HL-60/S4 treated with phorbol 12-myristate 13-acetate at 8.2 ng/mL for 4 days and 3 days (cell line): Measurements from ENCODE around the gene GRIK2.

Source experiments
- in situ Hi-C: fragments of 300-500 bp; cut with MboI; formaldehyde crosslinking; loops from 2 replicates; pipeline ENCODE4 v1.15.0; 2022; ENCODE audit warnings: low sequenced_read_pairs

The GRIK2 gene

DNA sequence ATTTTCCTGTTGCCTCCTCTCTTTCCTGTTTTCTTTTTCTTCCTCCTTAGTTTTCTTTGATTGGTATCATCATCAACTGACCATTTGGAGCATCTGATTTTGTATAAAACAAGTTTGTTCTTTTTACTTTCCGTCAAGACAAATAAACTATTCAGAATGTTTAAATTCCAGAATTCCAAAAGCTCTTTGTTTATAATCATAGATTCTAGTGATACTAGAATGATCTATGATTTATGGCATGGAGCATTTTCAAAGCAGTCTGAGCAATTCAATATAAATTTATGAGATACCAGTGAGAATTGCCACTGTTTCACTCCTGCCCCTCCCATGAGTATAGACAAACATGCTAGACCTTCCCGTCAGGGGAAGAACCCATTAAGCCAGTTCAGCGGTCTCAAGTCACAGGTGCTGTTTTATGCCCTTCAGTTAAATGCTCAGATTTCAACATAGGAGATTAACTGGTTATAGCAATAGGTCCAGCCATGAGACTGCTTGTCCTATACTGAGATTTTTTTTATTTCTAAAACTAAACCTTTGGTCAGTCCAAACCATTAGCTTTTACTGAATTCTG is 60.7 kb downstream of the GRIK2 start:
- in situ Hi-C loops, result no loop called here

DNA sequence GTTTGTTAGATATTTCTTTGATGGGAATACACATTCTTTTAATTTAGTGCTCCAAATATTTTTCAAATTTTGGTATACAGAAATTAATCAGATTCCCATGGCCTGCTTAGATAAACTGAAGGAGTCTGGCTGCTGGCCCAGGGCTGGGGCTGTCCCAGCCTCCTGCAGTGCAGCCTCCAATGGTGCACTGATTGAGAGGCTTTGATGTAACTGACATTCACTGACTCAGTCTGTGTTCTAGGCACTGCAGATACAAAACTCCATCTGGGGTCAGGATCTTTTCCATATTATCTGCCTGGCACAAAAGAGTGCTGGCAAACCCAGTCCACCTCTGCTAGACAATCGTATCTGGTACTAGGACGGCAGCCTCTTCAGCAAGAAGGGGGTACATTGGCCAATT is 64.8 kb downstream of the GRIK2 start:
- in situ Hi-C loops, result no loop called here

DNA sequence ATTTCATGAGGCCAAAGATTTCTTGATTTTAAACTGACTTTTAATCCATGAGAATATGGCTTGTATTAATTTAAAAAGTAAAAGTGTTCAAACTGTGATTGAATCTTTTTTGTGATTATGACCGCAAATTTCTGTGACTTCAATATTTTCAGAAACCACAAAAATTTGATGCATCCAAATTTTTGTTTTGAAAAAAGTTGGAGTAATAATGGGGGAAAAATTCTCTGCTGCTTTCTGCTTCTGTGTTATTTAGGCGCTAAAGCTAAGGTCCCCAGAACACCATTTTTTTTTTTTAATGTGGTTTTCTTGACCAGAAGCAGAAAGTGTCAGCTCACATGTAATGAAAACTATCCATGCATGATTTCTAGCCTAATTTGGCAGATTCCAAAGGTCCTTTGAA is 65.3 kb downstream of the GRIK2 start:
- in situ Hi-C loops, result no loop called here

DNA sequence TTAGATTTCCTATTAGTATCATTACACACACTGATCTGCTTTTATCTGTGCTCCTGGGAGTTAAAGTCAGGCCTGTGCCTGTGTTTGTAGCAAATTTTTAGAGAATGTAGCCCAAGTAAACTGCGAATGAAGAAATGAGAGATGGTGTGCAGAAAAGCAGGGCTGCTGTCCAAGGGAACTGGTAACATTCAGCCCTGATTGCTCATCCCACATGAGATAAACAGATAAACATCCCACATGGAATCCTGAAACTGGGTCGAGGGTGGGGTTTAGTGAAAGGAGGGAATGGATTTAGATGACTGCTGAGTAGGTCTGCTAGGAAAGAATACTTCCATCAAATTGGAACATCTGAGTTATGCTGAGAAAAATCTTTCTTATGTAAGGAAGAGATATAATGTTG is 69.1 kb downstream of the GRIK2 start:
- in situ Hi-C loops, result no loop called here

DNA sequence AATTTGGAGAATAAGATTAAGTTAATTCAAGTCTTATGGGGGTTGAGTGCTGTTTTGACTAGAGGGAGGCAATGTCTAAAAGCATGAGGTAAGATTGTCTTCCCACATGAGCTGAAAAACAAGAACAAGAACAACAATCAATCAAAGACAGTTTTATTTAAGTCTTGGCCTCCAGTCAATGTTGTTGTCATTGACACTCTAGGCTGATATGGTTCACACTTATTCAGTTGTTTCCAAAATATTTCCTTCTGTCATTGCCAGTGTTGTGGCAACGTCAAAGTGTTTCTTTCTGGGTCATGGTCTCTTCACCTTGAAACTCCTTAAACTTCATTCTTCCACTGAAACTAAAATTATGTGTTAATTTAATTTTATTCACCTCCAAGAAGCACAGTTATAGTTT is 72.4 kb downstream of the GRIK2 start:
- in situ Hi-C loops, result no loop called here

DNA sequence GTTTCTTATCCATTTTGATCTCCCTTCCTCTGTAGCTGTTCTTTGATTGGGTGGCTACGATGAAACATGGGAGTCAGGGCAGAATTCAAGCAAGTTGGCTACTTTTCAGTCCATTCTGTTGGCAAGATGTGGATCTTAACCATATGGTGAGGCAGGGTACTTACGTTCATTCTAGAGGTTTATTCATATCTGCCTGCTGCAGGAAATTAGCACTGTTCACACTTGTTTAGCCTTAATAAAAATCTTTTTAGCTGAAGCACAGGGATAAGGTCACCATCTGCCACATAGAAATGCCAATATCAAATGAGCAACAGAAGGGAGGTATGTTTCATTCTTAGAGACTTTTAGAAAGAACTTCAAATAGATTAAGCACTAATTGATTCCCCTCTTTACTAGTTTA is 83.9 kb downstream of the GRIK2 start:
- in situ Hi-C loops, result no loop called here

DNA sequence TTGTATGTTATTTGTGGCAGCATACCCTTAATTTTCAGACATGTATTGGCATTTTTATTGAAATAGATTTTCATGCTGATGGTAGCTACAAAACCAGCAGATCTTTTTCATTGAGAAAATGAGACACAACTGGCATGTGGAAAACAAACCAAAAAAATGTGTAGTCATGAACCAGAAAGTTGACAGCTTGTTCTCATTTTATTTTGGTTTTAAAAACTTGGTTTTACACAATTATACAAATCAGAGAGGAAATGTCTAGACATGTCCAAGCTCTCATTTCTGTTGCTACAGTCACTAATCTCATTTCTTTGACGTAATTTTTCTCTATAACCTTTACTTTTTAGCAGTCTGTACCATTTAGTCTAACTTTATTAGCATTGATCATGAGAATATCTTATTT is 85.4 kb downstream of the GRIK2 start:
- in situ Hi-C loops, result no loop called here

DNA sequence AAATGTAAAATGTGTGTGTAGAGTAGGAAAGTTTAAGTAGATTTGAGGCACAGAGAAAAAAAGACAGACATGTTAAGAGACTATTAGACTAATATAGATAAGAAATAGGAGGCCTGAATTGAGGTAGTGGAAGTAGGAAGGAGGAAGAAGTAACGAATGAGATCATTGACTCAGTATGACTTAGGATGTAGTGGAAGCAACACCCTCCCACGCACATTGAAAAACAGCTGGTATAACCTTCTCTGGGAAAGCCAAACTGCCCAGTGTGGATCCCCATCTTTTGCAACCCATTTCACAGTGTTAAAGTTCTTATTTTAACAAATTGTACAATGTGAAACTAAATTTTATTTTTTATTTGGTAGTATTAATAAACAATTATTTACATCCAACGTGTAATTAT is 89.1 kb downstream of the GRIK2 start:
- in situ Hi-C loops, result no loop called here

DNA sequence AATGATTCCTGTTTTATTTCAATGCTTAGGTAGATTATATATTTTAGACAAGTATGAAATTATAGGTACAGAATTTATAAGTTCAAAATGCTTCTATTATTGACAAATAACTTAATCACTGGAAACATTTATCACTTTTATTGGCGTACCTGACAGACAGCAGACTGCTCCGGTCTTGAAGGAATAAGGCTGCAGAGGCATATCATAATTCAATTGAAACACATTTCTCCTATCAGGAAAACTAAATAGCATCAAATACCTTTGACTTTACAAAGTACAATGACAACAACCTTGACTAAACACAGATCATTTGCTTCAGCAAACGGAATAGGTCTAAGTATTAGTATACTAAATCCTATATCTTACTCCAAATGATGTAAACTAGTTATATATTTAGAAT is 91.3 kb downstream of the GRIK2 start:
- in situ Hi-C loops, result no loop called here

DNA sequence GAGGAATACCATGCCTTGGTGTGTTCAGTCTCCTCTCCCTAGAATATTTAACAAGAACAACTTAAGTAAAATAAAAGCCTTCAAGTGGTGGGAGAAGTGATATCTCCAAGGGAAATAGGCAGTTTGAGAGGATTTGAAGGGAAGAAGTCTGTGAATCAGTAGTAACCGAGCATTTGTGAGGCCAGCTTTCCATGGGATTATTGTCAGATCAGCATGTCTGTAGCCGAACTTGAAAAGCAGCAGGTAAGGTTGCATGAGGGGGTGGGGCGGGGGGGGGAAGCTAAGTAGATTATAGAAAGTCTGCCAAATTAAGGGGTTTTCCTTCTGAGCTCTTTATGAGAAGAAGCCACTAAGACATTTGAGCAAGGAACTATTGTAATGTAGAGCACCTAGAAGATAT is 92.6 kb downstream of the GRIK2 start:
- in situ Hi-C loops, result no loop called here

DNA sequence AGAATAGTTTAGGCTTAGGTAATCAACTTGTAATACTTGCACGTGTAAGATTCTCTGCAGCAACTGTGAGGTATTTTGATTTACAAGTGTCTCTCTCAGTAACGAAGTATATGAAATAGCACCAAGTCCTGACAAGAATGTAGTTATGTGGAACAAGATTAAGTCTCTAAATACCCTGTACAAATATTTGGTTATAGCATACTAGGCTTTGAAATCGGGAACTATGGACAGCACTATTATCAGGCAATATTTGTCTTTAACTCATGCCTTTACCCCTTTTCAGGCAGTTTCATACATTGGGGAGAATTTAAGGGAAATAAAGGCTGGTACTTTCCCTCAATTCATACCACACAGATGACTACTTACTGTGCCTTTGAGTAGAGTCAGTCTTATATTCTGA is 93.2 kb downstream of the GRIK2 start:
- in situ Hi-C loops, result no loop called here

DNA sequence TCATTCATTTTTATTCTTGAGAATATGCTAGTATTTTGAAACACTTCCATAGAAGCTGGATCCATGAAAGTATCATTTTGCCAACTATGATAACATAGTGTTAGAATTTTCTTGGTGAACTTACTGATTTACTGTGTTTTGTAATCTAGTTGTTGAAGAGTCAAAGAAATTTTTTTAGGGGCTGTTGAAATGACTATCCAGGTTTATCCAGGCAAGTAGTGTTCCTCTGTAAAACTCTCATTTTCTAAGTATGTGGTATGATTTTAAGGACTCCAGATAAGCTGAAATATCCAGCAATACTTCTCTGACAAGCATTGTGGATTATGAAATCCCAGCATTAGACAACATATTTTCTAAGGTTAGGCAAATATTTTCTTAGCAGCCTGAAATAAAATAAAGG is 95.9 kb downstream of the GRIK2 start:
- in situ Hi-C loops, result no loop called here

DNA sequence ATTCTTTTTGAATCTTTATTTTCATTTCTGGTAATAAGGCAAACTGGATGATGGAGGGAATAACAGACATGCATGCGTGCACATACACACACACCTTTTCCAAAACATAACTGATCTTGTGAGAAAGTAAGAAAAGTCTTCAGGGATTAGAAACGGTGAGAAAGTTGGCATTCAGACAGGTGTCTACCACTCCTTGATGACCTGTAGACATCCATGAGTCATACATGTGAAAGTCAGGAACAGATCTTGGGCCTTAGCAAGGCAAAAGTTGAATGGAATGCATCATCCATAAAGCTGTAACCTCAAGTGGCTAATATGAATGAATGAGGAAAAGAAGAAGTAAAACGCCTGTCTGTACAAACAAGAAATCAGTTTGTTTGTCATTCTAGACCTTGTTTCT is 97.3 kb downstream of the GRIK2 start:
- in situ Hi-C loops, result no loop called here

DNA sequence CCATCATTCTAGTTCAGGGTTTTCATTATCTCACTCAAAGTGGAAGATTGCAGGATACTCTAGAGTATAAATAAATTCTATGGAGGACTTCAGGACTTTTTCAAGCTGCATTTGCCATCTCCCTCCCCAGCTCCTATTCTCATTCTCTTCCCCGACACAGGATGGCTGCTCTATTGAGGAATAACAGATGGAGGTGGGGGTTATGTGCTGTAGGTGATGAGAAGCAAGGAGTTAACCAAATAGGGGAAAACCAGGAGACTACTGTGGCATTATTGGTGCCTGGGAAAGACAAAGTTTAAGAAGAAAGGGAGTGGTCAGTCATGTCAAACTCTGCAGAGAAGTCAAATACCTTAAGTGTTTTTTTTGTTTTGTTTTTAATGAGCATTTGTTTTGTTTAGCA is 109.3 kb downstream of the GRIK2 start:
- in situ Hi-C loops, result no loop called here

DNA sequence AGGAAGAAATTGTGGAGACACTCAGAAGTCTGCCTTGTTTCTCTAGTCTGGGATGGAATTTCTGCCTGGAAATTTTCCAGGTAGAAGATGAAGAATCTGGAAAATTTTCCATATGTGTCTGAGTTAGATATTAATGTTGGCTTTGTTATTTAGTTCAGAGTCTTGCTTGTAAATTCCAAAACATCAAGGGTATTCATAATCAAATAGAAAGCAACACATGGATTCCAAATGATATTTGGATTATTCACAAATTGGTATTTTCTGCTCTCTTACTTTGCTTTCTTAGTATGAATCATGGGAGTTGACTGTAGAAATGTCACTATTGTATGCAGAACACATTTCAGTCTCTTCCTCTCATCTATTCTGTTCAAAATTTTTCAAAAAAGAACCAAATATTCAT is 116.0 kb downstream of the GRIK2 start:
- in situ Hi-C loops, result no loop called here

DNA sequence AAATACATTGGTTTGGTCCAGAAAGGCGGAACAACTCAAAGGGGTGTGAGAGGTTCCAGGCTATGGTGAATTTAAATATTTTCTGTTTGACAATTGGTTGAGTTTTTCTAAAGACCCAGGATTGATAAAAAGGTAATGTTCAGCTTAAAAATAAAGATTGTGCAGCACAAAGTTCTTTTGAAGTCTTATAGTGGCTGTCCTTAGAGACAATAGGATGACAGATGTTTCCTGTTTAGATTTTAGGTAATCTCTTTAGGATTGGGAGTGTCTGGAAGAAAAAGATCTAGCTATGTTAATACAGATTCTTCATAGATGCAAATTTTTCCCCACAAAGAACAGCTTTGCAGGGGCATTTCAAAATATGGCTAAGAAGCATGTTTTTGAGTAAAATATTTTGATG is 119.7 kb downstream of the GRIK2 start:
- in situ Hi-C loops, result no loop called here

DNA sequence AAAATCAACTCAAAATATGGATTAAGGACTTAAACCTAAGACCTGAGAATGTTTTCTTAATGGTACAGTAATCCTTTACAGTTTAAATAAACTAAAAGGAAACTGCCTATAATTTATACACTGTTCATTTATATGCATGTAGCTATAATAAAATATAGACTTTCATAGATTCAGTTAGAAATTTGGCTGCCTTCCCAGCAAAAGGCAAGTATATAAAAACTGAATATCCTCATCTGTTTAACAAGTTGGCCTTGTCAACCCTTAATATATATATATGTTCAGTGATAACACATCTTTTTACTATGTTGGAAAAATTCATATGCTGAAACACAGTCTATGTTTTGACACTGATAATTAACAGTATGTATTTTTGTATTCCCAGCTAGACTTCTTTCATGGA is 123.1 kb downstream of the GRIK2 start:
- in situ Hi-C loops, result no loop called here

DNA sequence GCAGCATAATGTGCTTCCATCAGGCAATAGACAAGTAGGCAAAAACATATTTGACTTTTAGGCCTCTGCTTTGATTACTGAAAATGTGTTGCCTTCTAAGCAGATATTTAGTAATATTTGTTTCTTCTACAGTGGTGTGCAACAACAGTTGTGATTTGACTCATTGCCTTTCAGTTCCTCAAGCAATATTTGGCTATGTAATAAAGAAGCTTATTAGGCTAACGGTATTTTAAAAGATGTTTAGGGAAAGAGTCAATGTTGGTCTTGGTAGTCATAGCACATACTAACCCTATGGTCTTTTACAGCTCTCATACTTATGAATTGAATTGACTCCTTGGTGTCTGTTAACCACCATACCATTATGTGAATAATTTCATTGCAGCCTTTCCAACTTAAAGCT is 124.1 kb downstream of the GRIK2 start:
- in situ Hi-C loops, result no loop called here

DNA sequence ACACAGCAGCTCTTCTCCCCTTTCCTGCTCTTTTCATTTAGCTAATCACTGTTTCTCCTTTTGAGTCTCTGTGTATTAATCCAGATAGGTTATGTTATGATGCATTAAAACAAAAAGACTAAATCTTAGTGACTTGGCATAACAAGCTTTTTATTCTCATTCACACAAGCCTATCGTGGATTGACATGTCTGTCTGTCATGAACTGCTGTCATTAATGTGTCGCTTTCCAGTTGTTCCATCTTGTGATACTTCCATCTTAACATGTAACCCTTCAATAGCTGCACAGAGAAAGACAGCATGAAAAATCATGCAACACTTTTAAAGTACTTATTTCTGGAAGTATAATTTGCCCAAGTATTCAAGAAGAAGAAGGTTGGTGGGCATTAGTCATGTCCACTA is 128.7 kb downstream of the GRIK2 start:
- in situ Hi-C loops, result no loop called here

DNA sequence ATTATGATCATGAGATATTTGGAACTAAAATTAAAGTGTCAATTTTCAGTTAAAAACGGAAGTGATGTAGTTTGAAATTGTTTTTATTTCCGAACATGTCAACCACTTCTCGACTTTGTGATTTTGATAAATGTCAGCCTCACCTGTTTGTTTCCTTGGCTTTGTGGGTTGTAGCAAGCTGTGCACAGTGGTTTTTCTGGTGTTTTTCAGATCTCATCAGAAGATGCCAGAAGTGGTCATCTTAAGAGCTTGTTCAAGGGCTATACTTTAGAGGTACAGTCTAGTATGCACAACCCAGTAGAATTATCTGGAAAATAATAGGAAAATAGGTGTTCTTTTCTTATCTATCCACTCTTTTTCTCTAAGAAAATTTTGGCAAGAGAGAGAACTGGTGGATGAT is 134.0 kb downstream of the GRIK2 start:
- in situ Hi-C loops, result no loop called here

DNA sequence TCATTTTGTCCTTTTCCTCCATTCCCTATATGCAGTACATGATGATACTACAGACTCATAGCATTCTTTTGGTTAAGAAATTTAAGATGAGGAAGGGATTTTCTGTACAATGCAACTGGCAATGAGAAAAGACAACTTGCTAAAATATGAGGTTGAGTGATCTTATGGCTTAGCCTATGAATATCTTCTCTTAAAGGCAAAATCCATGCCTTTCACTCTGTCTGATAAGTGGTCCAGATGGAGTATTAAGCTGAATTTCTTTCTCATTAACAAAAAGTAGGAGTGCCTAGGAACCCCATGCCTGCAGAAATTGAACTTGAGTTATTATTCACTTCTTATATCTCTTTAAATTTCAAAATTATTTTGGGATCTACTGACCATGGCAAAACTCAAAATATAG is 135.3 kb downstream of the GRIK2 start:
- in situ Hi-C loops, result no loop called here

DNA sequence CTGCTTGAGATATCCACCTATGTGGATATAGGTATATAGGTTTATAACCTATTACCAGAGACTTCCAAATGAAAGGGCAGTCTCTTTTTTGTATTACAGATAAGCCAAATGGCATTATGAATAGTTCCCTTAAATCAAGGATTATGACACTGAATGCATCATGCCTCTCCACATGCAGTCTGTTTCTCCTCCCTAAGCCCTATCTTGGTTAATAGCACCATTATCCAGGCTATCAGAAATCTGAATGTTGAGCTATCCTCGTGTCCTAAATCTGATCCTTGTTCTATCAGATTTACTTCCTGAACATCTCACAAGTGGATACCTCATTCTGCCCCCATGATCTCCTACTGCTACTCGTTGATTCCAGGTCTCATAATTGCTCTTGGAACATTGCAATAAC is 138.0 kb downstream of the GRIK2 start:
- in situ Hi-C loops, result no loop called here

DNA sequence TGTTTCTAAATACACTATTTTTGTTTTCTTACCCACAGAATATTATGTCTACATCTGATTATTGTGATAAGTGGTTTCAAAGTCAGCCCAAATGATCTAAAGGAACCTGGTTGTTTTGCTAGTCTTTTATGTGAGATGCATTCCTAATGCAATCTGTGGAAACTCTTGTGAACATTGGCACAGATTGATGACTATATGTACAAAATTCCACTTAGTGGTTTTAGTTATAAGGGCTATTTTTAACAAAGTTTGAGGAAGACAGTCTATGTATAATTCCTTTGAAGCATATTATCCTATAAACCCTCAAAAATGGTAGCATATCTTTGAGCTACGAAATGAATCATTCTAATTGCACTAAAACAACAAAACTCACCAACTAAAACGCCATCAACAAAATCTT is 140.9 kb downstream of the GRIK2 start:
- in situ Hi-C loops, result no loop called here

DNA sequence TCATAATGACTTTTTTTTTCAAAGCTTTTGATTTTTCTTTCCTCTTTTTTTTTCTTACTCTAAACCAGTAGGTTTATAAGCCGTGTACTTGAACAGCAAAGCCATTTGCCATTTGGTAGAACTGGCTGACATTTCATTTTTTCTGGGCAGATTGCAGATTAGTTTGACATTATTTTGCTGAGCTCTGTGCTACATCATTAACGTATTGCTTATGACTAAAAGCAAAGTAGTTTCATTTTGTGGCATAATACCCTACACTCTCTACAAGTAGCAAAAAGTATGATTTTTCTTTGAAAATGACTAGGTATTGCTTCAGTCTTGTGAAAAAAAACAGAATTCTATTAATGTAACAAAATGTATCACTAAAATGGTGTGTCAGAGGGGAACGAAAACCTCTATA is 141.3 kb downstream of the GRIK2 start:
- in situ Hi-C loops, result no loop called here
